Mesothelial cell of epicardium (in vitro differentiated cells): ENCODE data around the gene RTEL1. TPM values are rescaled to one million over a fixed set of nuclear protein-coding genes. Genes with fewer than 3 reads are reported as not detected.

ENCODE experiments used
- DNase-seq, 2 experiments: peaks; one replicate each; pipeline ENCODE4 v3.0.0; 2021; ENCODE audit warnings: low spot score in 2 of 2; ENCODE audit not compliant: unreplicated experiment in 2 of 2
- H3K27ac Mint-ChIP-seq: 2 replicates; pipeline ENCODE4 v1.8.0; 2021; ENCODE audit warnings: mixed read lengths
- H3K27me3 Mint-ChIP-seq: 2 replicates; pipeline ENCODE4 v1.8.0; 2021; ENCODE audit warnings: low read depth, mixed read lengths
- H3K36me3 Mint-ChIP-seq: 2 replicates; pipeline ENCODE4 v1.8.0; 2021; ENCODE audit warnings: mixed read lengths
- H3K4me1 Mint-ChIP-seq: 2 replicates; pipeline ENCODE4 v1.8.0; 2021; ENCODE audit warnings: mixed read lengths
- H3K4me3 Mint-ChIP-seq: 2 replicates; pipeline ENCODE4 v1.8.0; 2021; ENCODE audit warnings: mild to moderate bottlenecking, moderate library complexity, mixed read lengths
- H3K9me3 Mint-ChIP-seq: 2 replicates; pipeline ENCODE4 v1.8.0; 2021; ENCODE audit warnings: mixed read lengths
- CTCF ChIP-seq: fragments of 200-600 bp; sonication (generic); IDR thresholded peaks from one replicate; pipeline ENCODE4 v1.5.0; 2021; ENCODE audit warnings: antibody characterized with exemption; ENCODE audit not compliant: unreplicated experiment
- total RNA-seq: library from RNA; stranded (reverse); gene quantifications from 3 replicates; pipeline ENCODE4 v1.2.1, GENCODE V29; 2021

The RTEL1 gene
- total RNA-seq, 1 donor from 2014 or later, result 38.7 TPM

GRCh38 chr20:63641146-63641791 is 16.8 kb upstream of the RTEL1 start:
- no peak for DNase-seq
- H3K4me1 Mint-ChIP-seq, result peaks cover 5% of the 10 kb centered on the region
- no peaks in the 10 kb centered on the region for H3K27me3 Mint-ChIP-seq
- no peaks in the 10 kb centered on the region for H3K36me3 Mint-ChIP-seq
- no peak overlapping the region for H3K27ac Mint-ChIP-seq
- no peaks in the 10 kb centered on the region for H3K9me3 Mint-ChIP-seq
- H3K4me3 Mint-ChIP-seq, result no peak overlapping the region
- TF ChIP-seq CTCF, result no peak

DNA sequence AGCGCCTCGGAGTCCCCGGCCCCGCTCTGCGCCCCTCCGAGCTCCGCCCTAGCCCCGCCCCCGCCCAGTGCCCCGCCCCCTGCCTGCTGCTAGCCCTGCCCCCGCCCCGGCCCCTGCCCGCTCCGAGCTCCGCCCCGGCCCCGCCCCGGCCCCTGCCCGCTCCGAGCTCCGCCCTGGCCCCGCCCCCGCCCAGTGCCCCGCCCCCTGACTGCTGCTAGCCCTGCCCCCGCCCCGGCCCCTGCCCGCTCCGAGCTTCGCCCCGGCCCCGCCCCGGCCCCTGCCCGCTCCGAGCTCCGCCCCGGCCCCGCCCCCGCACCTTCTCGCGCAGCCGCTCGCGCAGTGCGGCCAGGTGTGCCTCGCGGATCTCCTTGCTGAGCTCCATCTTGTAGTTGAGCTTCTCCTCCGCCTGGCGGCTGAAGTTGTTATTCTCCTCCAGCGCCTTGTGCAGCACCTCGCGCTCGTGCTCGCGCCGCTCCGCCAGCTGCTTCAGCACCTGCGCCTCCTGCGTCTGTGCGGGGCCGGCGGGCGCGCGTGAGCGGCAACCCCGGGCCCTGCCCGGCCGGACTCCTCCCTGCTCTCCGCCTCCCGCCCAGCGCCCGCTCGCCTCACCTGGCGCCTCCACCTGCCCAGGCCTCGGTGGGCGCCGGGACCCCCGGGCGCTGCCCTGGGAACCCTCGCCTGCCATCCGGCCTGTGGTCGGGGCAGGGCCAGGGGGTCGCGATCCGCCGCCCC is 16.2 kb upstream of the RTEL1 start:
- no peaks in the 10 kb centered on the region for H3K36me3 Mint-ChIP-seq
- H3K27me3 Mint-ChIP-seq, result no peaks in the 10 kb centered on the region
- peak overlapping the region; percentile 56 for H3K4me3 Mint-ChIP-seq
- no peaks in the 10 kb centered on the region for H3K9me3 Mint-ChIP-seq
- H3K27ac Mint-ChIP-seq, result no peak overlapping the region
- peak; percentile 88 to 95 for DNase-seq
- H3K4me1 Mint-ChIP-seq, result peaks cover 5% of the 10 kb centered on the region
- TF ChIP-seq CTCF, result peak; percentile 67

GRCh38 chr20:63642527-63643247 is 15.4 kb upstream of the RTEL1 start:
- no peak overlapping the region for H3K27ac Mint-ChIP-seq
- H3K27me3 Mint-ChIP-seq, result no peaks in the 10 kb centered on the region
- no peak for TF ChIP-seq CTCF
- peaks cover 5% of the 10 kb centered on the region for H3K4me1 Mint-ChIP-seq
- H3K36me3 Mint-ChIP-seq, result no peaks in the 10 kb centered on the region
- DNase-seq, result no peak
- H3K9me3 Mint-ChIP-seq, result no peaks in the 10 kb centered on the region
- H3K4me3 Mint-ChIP-seq, result peak overlapping the region; percentile 68

DNA sequence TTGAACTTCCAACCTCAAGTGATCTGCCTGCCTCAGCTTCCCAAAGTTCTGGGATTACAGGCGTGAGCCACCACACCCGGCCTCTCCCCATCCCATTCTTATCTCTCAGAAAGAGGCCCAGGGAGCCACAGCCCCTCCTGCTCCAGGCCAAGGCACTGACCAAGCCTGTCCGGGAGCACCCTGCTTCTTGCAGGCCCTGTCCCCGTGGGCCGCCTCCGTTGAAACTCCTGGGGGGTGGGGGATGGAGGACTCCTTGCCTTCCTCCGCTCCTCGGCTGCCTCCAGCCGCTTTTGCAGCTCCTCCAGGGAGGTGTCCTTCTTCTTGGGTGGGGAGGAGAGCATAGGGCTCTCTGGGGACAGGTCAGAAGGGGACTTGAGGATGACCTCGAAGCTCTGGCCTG is 14.6 kb upstream of the RTEL1 start:
- H3K4me1 Mint-ChIP-seq, result peaks cover 5% of the 10 kb centered on the region
- no peak for TF ChIP-seq CTCF
- no peaks in the 10 kb centered on the region for H3K9me3 Mint-ChIP-seq
- H3K4me3 Mint-ChIP-seq, result peak overlapping the region; percentile 68
- H3K36me3 Mint-ChIP-seq, result no peaks in the 10 kb centered on the region
- H3K27ac Mint-ChIP-seq, result peak overlapping the region; percentile 61
- DNase-seq, result no peak
- H3K27me3 Mint-ChIP-seq, result no peaks in the 10 kb centered on the region

- no peaks in the 10 kb centered on the region for H3K36me3 Mint-ChIP-seq
- peak overlapping the region; percentile 68 for H3K4me3 Mint-ChIP-seq
- H3K27me3 Mint-ChIP-seq, result no peaks in the 10 kb centered on the region
- no peaks in the 10 kb centered on the region for H3K9me3 Mint-ChIP-seq
- no peak for DNase-seq
- no peak overlapping the region for H3K27ac Mint-ChIP-seq
- no peak for TF ChIP-seq CTCF
- H3K4me1 Mint-ChIP-seq, result peaks cover 5% of the 10 kb centered on the region
These were observed 14.2 kb upstream of the RTEL1 start for GRCh38 chr20:63643946-63644345.
